Gastrocnemius medialis (tissue), 4 donors: ENCODE measurements around the gene TMPRSS12. TPM values are rescaled to one million over a fixed set of nuclear protein-coding genes. Genes with fewer than 3 reads are reported as not detected.
"Not testable (repeated sequence)": the region's sequence is repeated elsewhere in the genome, so short reads cannot be mapped to it uniquely, and the experiment has no call there.

Experiments
- ATAC-seq, 2 donors: fragments of 150-250 bp; one replicate each; pipeline ENCODE4 v1.9.1; 2016
- DNase-seq, 2 donors: peaks; one replicate each; pipeline ENCODE4 v3.0.0-alpha.2; 2019
- H3K27ac ChIP-seq, 4 donors: fragments of 200-600 bp; sonication (generic); 1 replicate in 1 of 4; 2 replicates in 3 of 4; pipeline ENCODE4 v1.5.1; 2016 to 2018; ENCODE audit warnings: mild to moderate bottlenecking in 2 of 4, moderate library complexity in 1 of 4
- H3K27me3 ChIP-seq, 3 donors: fragments of 200-600 bp; sonication (generic) in 2 of 3; 1 replicate in 1 of 3; 2 replicates in 2 of 3; pipeline versions ENCODE4 v1.5.1 to v1.6.0; 2016 to 2019; ENCODE audit warnings: mild to moderate bottlenecking in 1 of 3, moderate library complexity in 1 of 3
- H3K36me3 ChIP-seq, 2 donors: fragments of 200-600 bp; sonication (generic) in 1 of 2; one replicate each; pipeline ENCODE4 v1.5.1; 2017 to 2018
- H3K4me1 ChIP-seq, 2 donors: fragments of 200-600 bp; sonication (generic) in 1 of 2; one replicate each; pipeline ENCODE4 v1.5.1; 2016 to 2017; ENCODE audit warnings: mild to moderate bottlenecking in 2 of 2
- H3K4me3 ChIP-seq, 4 donors: fragments of 200-600 bp; sonication (generic) in 3 of 4; 1 replicate in 1 of 4; 2 replicates in 3 of 4; pipeline ENCODE4 v1.5.1; 2016 to 2019; ENCODE audit warnings: mild to moderate bottlenecking in 2 of 4
- H3K9me3 ChIP-seq, 3 donors: fragments of 200-600 bp; sonication (generic) in 2 of 3; 1 replicate in 1 of 3; 2 replicates in 2 of 3; pipeline ENCODE4 v1.5.1; 2016 to 2019
- POLR2A ChIP-seq, 2 donors: fragments of 450-650 bp; IDR thresholded peaks; one replicate each; pipeline ENCODE4 v1.6.1; 2017; ENCODE audit warnings: antibody characterized with exemption in 2 of 2, mild to moderate bottlenecking in 2 of 2, moderate library complexity in 2 of 2
- in situ Hi-C, 4 donors: fragments of 200-750 bp; cut with MboI; loops; one replicate each; pipeline versions ENCODE4 v1.15.0 to v1.8.0; 2017; ENCODE audit warnings: low sequenced_read_pairs in 4 of 4
- intact Hi-C: fragments of 100-400 bp; cut with DNase I; formaldehyde crosslinking; loops from one replicate; pipeline ENCODE4 v1.15.1; 2023; ENCODE audit warnings: low total_unique reads
- total RNA-seq, 4 donors: library from RNA; depleted of rRNA; stranded (reverse); fragments of >200 nt; gene quantifications; one replicate each; pipeline versions ENCODE4 v1.1.0 to v1.2.3, GENCODE V29; 2016
- TF ChIP-seq, protein P1 (sequence below), 5 experiments: fragments of 450-650 bp in 3 of 5; fragments of 200-600 bp in 2 of 5; sonication (generic) in 2 of 5; IDR thresholded peaks in 4 of 5; conservative IDR thresholded peaks in 1 of 5; 1 replicate in 4 of 5; 2 replicates in 1 of 5; pipeline ENCODE4 v1.5.1; 2016 to 2019; ENCODE audit warnings: antibody characterized with exemption in 5 of 5, mild to moderate bottlenecking in 3 of 5, moderate library complexity in 3 of 5

Gene TMPRSS12
- total RNA-seq, 4 donors from 2014 or later: not detected

DNA sequence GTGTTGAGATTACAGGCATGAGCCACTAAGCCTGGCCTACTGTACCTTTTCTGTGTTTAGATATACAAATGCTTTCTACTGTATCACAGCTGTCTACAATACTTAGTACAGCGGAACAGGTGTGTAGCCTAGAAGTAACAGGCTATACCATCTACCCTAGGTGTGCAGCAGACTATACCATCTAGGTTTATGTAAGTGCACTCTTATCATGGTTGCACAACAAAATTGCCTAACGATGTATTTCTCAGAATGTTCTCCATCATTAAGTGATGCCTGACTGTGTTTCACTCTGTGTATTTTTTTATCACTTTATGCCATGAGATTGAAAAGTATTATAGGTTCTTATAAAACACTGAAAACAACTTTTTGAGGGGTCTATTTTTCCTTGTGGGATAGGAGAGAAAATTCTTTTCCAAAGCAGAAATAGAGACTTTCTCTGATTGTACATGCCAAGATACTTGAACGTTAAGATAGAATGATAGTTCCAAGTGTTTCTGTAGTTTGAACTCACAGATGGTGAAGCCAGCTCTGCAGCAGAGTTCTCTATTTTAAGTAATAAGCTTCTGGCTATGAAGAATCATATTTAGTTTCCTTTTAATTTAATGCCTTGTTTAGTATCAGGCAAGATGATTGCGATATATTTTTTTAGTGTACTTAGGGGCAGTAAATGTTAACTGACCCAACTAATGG is 17.0 kb downstream of the TMPRSS12 start:
- no peak overlapping the region for H3K27ac ChIP-seq
- DNase-seq: no peak
- no peaks in the 10 kb centered on the region for H3K36me3 ChIP-seq
- no peaks in the 10 kb centered on the region for H3K27me3 ChIP-seq
- no peak for ATAC-seq
- H3K4me3 ChIP-seq: no peak overlapping the region
- intact Hi-C loops: no loop called here
- TF ChIP-seq POLR2A (IDR thresholded peaks at IDR 0.05): no peak
- TF ChIP-seq, protein P1, sequence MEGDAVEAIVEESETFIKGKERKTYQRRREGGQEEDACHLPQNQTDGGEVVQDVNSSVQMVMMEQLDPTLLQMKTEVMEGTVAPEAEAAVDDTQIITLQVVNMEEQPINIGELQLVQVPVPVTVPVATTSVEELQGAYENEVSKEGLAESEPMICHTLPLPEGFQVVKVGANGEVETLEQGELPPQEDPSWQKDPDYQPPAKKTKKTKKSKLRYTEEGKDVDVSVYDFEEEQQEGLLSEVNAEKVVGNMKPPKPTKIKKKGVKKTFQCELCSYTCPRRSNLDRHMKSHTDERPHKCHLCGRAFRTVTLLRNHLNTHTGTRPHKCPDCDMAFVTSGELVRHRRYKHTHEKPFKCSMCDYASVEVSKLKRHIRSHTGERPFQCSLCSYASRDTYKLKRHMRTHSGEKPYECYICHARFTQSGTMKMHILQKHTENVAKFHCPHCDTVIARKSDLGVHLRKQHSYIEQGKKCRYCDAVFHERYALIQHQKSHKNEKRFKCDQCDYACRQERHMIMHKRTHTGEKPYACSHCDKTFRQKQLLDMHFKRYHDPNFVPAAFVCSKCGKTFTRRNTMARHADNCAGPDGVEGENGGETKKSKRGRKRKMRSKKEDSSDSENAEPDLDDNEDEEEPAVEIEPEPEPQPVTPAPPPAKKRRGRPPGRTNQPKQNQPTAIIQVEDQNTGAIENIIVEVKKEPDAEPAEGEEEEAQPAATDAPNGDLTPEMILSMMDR (IDR thresholded peaks at IDR 0.05 in 4 of 5, conservative IDR thresholded peaks at IDR 0.05 in 1 of 5): no peak
- in situ Hi-C loops: no loop called here
- H3K9me3 ChIP-seq: peaks cover 0 to 4% (median 0%) of the 10 kb centered on the region in 3 donors
- no peaks in the 10 kb centered on the region for H3K4me1 ChIP-seq

DNA sequence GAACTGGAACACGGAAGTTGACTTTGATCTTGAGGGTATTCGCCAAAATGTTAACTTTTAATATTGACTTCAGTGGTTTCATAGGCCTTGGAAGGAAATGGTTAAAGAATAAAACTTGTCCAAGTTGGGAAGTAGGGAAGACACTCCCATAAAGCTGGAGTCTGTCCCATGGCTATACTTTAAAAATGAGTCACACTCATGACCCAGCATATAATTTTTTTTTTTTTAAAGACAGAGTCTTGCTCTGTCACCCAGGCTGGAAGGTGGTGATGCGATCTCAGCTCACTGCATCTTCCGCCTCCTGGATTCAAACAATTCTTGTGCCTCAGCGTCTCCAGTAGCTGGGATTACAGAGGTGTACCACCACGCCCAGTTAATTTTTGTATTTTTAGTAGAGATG is 19.6 kb downstream of the TMPRSS12 start:
- Histone ChIP-seq H3K4me3 (no peak overlapping the region), H3K27me3 (no peaks in the 10 kb centered on the region), H3K4me1 (no peaks in the 10 kb centered on the region), H3K9me3 (no peaks in the 10 kb centered on the region), H3K27ac (no peak overlapping the region), H3K36me3 (no peaks in the 10 kb centered on the region)
- DNase-seq: no peak
- no peak for TF ChIP-seq POLR2A (IDR thresholded peaks at IDR 0.05)
- TF ChIP-seq, protein P1 (IDR thresholded peaks at IDR 0.05 in 4 of 5, conservative IDR thresholded peaks at IDR 0.05 in 1 of 5): no peak
- in situ Hi-C loops: no loop called here
- intact Hi-C loops: no loop called here
- no peak for ATAC-seq

DNA sequence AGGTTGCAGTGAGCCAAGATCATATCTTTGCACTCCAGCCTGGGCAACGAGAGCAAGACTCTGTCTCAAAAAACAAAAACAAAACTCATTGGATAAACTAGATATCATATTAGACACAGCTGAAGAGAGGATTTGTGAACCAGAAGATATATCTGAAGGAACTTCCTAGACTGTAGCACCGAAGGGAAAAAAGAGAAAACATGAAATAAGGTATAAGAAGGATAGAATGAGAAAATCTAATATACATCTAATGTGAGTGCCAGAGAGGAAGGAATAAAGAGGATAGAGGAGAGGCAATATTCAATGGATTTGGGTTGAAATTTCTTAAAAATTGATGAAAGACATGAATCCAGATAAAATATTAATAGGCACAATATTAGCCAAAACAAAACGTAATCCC is 22.5 kb downstream of the TMPRSS12 start:
- ATAC-seq: no peak
- TF ChIP-seq, protein P1 (IDR thresholded peaks at IDR 0.05 in 4 of 5, conservative IDR thresholded peaks at IDR 0.05 in 1 of 5): no peak
- no peak for TF ChIP-seq POLR2A (IDR thresholded peaks at IDR 0.05)
- no peak overlapping the region for H3K4me3 ChIP-seq
- intact Hi-C loops: no loop called here
- no peaks in the 10 kb centered on the region for H3K27me3 ChIP-seq
- H3K27ac ChIP-seq: no peak overlapping the region
- no peaks in the 10 kb centered on the region for H3K9me3 ChIP-seq
- H3K4me1 ChIP-seq: no peaks in the 10 kb centered on the region
- DNase-seq: no peak
- in situ Hi-C loops: no loop called here
- H3K36me3 ChIP-seq: no peaks in the 10 kb centered on the region

DNA sequence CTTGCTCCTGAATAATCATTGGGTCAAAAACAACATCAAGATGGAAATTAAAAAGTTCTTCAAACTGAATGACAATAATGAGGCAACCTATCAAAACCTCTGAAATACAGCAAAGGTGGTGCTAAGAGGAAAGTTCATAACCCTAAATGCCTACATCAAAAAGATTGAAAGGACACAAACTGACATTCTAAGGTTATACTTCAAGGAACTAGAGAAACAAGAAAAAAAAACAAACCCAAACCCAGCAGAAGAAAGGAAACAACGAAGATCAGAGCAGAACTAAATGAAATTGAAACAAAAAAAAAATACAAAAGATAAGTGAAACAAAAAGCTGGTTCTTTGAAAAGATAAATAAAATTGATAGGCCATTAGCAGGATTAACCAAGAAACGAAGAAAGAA is 26.2 kb downstream of the TMPRSS12 start:
- DNase-seq, H3K4me3 ChIP-seq, in situ Hi-C loops, H3K36me3 ChIP-seq, intact Hi-C loops, H3K9me3 ChIP-seq, ATAC-seq, H3K27me3 ChIP-seq, H3K27ac ChIP-seq, H3K4me1 ChIP-seq: not testable (repeated sequence)

DNA sequence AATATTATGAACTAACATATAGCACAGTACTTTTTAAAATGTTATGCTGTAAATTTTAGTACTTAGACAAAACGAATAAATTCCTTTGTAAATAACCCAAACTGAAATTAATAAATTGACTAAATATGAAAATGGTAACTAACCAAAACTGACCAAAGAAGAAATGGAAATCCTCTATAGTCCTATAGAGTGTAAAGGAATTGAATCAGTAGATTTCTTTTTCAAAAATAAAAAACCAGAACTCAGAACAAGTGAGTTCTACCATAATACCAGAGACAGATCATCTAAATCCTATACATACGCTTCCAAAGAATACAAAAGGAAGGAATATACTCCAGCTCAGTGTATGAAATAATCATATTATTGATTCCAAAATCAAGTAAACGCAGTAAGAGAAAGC is 39.8 kb downstream of the TMPRSS12 start:
- Histone ChIP-seq H3K9me3 (peaks cover 0 to 2% (median 0%) of the 10 kb centered on the region in 3 donors), H3K4me3 (no peak overlapping the region), H3K27ac (no peak overlapping the region), H3K36me3 (no peaks in the 10 kb centered on the region), H3K4me1 (no peaks in the 10 kb centered on the region), H3K27me3 (no peaks in the 10 kb centered on the region)
- no peak for ATAC-seq
- in situ Hi-C loops (no loop called here), intact Hi-C loops (no loop called here)
- DNase-seq: no peak
- TF ChIP-seq, protein P1 (IDR thresholded peaks at IDR 0.05 in 4 of 5, conservative IDR thresholded peaks at IDR 0.05 in 1 of 5): no peak
